GM18951 (cell line): ENCODE data around the gene WHRN.

Experiments used
- POLR2A ChIP-seq: IDR thresholded peaks from 4 replicates; pipeline ENCODE4 v1.6.1; 2011; ENCODE audit warnings: mild to moderate bottlenecking; ENCODE audit not compliant: insufficient read length, insufficient read depth; ENCODE audit errors: extremely low read depth
- in situ Hi-C: fragments of 300-500 bp; cut with MboI; formaldehyde crosslinking; loops from one replicate; pipeline ENCODE4 v1.12.0; 2022; ENCODE audit warnings: low sequenced_read_pairs, mixed read lengths, inconsistent platforms; ENCODE audit not compliant: unreplicated experiment

Gene WHRN

DNA sequence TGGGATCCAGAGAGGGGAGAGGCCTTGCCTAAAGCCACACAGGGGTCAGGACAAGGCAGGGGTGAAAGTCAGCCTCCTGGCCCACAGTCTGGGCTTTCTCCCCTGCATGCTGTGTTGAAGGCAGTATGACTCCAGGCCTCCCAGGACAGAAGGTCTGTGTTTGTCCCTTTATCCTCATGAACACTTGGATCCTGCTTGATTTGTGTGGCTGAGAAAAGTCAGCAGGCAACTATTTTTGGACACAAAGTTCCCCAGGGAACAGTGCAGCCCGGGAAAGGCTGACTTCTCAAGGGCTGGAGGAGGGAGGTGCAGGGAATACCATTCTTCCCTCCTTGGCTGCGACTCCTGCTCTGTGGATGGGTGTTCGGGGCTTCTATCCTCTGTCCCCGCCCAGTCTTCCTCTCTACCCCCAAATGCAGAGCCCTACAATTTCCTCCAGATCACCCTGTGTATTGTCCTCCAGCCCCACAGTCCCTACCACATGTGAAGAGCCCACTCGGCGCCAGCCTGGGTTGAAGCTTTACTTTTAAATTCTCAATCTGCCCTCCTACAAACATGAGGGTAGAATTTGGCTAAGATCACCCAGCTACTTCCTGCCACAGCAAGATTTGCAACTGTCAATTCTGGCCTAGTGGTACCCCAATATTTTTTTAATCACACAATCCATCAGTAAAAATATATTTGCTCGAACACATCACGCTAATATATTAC is 121.6 kb downstream of the WHRN start:
- in situ Hi-C loops = no loop called here
- TF ChIP-seq POLR2A = peak; percentile 8

GRCh38 chr9:114382699-114383520 is 122.4 kb downstream of the WHRN start:
- TF ChIP-seq POLR2A = peak; percentile 49
- in situ Hi-C loops = no loop called here

- no peak for TF ChIP-seq POLR2A
- in situ Hi-C loops = no loop called here
Observed at GRCh38 chr9:114378883-114379282, 126.4 kb downstream of the WHRN start.

GRCh38 chr9:114378016-114378415 is 127.3 kb downstream of the WHRN start:
- in situ Hi-C loops = no loop called here
- TF ChIP-seq POLR2A = no peak

GRCh38 chr9:114376586-114377445 is 128.5 kb downstream of the WHRN start:
- in situ Hi-C loops = no loop called here
- no peak for TF ChIP-seq POLR2A

DNA sequence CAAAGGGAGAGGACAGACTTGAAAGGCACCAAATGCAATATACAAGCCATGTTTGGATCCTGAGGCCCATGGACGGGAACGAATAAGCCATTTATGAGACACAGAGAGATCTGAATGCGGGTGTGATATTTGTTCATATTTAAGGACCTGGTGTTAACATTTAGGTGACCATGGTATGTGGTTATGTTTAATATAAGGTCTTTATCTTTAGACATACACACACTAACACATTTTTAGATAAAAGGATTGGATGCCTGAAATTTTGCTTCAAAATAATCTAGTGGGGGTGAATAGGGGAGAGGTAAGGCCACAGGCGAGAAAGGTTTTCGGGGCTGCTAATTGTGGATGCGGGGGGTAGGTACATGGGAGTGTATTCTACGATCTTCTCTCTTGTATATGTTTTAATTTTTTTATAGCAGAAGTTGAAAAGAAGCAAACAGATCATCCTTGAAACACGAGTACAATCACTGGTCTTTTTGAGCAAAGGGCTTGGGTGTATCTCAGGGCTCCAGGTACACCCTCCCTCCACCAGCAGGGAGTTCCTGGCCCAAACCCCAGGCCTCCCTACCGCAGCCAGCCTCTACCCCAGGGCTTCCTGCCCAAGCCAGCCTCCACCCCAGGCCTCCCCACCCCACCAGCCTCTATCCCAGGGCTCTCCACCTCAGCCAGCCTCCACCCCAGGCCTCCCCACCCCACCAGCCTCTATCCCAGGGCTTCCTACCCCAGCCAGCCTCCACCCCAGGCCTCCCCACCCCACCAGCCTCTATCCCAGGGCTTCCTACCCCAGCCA is 129.7 kb downstream of the WHRN start:
- in situ Hi-C loops = no loop called here
- no peak for TF ChIP-seq POLR2A

- no peak for TF ChIP-seq POLR2A
- in situ Hi-C loops = no loop called here
Observed at GRCh38 chr9:114374936-114375335, 130.3 kb downstream of the WHRN start.

GRCh38 chr9:114373960-114374730 is 131.1 kb downstream of the WHRN start:
- in situ Hi-C loops = no loop called here
- no peak for TF ChIP-seq POLR2A

- in situ Hi-C loops = no loop called here
- peak; percentile 60 for TF ChIP-seq POLR2A
Observed at GRCh38 chr9:114372921-114373448, 132.3 kb downstream of the WHRN start.

DNA sequence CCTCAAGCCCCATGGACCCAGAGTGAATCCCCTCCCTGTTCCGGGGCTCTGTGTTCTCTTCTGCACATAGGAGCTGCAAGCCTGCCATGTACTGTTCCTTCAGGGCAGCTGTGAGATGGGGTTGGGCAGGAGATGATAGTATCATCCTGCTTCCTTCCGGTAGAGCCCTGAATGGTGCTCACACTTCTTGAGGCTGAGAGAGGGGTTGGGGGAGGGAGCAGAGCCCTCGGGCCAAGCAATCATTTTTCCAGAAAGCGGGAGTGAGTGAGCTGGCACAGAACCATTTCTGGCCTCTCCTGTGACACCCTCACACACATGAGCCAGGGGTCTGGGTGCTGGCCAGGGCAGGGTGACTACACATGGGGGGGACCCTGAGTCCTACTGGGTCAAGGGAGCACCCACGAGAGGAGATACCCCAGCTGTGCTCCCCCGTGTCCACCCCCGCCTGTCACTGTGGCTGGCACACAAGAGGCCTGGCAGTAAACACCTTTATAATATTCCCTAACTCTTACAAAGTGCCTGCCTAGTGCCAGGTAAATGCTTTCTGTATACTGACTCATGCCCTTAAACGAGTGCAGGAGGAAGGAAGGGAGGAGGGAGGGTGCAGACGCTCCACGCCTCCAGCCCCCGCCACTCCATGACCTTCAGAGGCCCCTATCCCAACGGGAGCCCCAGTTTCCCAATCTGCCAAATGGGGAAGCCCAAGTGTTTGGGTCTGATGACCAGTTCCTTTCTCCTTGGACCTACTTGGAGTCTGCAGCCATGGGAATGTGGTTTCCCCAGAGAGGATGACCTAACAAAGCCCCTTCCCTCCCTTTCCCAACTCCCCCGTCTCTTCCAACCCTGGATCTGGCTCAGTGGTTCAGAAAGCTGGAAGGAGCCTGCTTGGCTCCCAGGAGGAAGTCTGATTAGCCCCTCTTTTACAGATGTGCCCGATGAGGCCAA is 133.0 kb downstream of the WHRN start:
- in situ Hi-C loops = no loop called here
- TF ChIP-seq POLR2A = no peak

DNA sequence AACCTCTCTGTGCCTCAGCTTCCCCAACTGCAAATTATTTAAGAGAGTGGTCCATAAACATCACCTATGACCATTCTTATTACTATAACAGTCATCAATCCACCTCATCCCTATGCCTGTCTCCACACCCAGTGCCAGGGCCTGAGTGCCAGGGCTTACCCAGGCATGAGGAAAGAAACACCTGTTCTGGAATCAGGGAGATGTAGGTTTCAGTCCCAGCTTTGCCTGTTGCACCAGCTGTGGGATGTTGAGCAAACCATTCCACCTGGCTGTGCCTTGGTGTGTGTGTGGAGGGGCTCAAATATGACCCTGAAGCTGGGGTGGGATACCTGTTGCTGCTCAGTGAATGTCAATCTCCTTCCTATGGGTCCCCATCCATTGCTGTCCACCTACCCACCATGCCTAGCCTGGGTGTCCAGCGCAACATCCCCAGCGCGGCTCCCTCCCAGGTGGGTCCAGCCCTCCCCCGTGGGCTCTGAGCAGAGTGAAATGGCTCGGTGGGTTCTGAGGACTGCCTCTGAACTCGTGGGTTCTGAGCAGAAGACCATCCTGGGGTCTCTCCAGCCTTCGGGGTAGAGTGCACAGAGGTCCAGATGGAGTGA is 133.8 kb downstream of the WHRN start:
- no peak for TF ChIP-seq POLR2A
- in situ Hi-C loops = no loop called here

- in situ Hi-C loops = no loop called here
- TF ChIP-seq POLR2A = no peak
Observed at GRCh38 chr9:114370968-114371320, 134.3 kb downstream of the WHRN start.
